Body of pancreas (tissue), 4 donors: Measurements from ENCODE around the gene GRB10.

Source experiments
- POLR2A ChIP-seq, 3 donors: fragments of 450-650 bp; IDR thresholded peaks; one replicate each; pipeline ENCODE4 v1.6.1; 2016; ENCODE audit warnings: antibody characterized with exemption in 3 of 3, mild to moderate bottlenecking in 2 of 3
- TF ChIP-seq, protein P1 (sequence below), 7 experiments: fragments of 450-650 bp in 4 of 7; fragments of 200-600 bp in 3 of 7; sonication (generic) in 3 of 7; IDR thresholded peaks; one replicate each; pipeline ENCODE4 v1.5.1; 2016 to 2019; ENCODE audit warnings: antibody characterized with exemption in 7 of 7

DNA sequence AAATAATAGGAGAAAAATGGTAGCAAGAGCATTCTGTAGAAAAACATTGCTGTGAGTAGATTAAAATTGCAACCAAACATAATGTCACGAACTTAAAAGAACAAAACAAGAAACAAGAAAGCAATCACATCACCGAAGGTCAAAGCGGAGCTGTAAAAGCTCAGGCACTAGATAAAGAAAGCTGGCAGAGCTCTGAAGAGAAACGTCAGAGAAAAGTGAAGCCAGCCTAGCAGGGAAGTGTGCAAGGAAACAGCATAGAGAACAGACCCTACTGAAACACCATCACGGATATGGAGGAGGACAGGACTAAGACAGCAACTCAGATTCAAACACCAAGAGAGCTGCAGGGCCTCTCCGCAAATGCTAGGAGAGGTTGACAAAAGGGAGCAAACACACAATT lies 195.0 kb downstream of the GRB10 start:
- TF ChIP-seq, protein P1, sequence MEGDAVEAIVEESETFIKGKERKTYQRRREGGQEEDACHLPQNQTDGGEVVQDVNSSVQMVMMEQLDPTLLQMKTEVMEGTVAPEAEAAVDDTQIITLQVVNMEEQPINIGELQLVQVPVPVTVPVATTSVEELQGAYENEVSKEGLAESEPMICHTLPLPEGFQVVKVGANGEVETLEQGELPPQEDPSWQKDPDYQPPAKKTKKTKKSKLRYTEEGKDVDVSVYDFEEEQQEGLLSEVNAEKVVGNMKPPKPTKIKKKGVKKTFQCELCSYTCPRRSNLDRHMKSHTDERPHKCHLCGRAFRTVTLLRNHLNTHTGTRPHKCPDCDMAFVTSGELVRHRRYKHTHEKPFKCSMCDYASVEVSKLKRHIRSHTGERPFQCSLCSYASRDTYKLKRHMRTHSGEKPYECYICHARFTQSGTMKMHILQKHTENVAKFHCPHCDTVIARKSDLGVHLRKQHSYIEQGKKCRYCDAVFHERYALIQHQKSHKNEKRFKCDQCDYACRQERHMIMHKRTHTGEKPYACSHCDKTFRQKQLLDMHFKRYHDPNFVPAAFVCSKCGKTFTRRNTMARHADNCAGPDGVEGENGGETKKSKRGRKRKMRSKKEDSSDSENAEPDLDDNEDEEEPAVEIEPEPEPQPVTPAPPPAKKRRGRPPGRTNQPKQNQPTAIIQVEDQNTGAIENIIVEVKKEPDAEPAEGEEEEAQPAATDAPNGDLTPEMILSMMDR (IDR thresholded peaks at IDR 0.05): no peak
- no peak for TF ChIP-seq POLR2A (IDR thresholded peaks at IDR 0.05)
